ENCODE results near the gene AGPS. TPM values are rescaled to one million over a fixed set of nuclear protein-coding genes. Genes with fewer than 3 reads are reported as not detected.

Gene AGPS
- total RNA-seq, 1 donor from 2014 or later: 26.4 TPM

DNA sequence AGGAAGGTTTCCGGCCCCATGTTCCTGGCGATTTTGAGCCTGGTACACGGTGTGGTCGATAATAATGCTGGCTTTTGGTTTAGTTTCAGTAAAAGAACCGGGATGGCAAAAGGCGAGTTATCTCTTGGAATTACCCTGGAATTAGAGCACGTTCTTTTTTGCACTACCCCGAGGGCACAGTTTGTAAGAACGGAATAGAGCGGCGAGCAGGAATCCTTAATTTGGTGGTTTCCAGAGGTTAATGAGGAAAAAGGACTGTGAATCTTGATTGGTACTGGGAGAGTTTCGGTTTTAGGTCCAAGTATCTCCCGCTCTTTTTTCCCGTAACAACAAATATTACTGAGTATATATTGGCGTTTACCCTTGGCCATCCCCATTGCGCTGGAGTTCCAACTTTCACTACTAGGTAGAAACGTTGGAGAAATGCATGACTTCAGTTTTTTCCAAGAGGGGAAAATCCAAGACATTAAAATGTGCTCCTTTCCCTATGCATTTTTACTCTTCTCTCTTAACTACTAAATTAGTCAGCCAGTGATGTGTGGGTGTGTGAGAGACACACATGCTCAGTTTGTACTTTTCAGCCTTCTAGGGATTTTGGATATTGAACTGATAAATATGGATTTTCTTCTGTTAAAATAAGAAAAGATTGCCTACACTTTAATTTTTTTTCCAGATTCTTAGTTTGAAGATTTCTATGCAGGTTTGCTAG lies 160.8 kb downstream of the AGPS start:
- intact Hi-C loops (cut with micrococcal nuclease): no loop called here
- peak overlapping the region; percentile 78 for H3K4me3 ChIP-seq
- TF ChIP-seq, protein P1, sequence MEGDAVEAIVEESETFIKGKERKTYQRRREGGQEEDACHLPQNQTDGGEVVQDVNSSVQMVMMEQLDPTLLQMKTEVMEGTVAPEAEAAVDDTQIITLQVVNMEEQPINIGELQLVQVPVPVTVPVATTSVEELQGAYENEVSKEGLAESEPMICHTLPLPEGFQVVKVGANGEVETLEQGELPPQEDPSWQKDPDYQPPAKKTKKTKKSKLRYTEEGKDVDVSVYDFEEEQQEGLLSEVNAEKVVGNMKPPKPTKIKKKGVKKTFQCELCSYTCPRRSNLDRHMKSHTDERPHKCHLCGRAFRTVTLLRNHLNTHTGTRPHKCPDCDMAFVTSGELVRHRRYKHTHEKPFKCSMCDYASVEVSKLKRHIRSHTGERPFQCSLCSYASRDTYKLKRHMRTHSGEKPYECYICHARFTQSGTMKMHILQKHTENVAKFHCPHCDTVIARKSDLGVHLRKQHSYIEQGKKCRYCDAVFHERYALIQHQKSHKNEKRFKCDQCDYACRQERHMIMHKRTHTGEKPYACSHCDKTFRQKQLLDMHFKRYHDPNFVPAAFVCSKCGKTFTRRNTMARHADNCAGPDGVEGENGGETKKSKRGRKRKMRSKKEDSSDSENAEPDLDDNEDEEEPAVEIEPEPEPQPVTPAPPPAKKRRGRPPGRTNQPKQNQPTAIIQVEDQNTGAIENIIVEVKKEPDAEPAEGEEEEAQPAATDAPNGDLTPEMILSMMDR (IDR thresholded peaks at IDR 0.05; ENCODE audit: borderline replicate concordance): no peak
- H3K9me3 ChIP-seq (replicated peaks): no peaks in the 10 kb centered on the region
- H3K36me3 ChIP-seq: no peaks in the 10 kb centered on the region
- H3K4me1 ChIP-seq: peaks cover 23% of the 10 kb centered on the region
- DNase-seq: no peak
- no peaks in the 10 kb centered on the region for H3K27me3 ChIP-seq (ENCODE audit: low read depth)
- H3K27ac ChIP-seq (replicated peaks): peak overlapping the region; percentile 94

DNA sequence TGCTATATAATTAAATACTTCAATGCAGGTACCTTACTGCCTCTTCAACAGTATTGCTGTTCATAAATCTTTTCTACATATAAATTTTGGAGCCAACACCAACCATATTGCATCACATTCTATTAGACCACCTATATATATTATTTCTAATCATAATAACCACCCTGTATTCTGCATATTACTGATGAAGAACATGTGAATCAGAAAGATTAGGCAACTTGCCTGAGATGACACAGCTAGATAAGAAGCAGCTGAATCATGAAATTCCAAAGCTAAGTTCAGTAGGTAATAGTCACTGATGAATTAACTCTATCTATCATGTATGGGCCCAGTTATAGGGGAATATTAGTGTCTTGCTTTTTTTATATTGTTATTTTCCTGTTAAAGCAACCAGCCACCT lies 161.8 kb downstream of the AGPS start:
- intact Hi-C loops (cut with micrococcal nuclease): no loop called here
- Histone ChIP-seq H3K9me3 (replicated peaks) (no peaks in the 10 kb centered on the region), H3K27ac (replicated peaks) (no peak overlapping the region), H3K36me3 (no peaks in the 10 kb centered on the region), H3K27me3 (ENCODE audit: low read depth) (no peaks in the 10 kb centered on the region), H3K4me1 (peaks cover 23% of the 10 kb centered on the region), H3K4me3 (no peak overlapping the region)
- no peak for DNase-seq
- TF ChIP-seq, protein P1 (IDR thresholded peaks at IDR 0.05; ENCODE audit: borderline replicate concordance): no peak

DNA sequence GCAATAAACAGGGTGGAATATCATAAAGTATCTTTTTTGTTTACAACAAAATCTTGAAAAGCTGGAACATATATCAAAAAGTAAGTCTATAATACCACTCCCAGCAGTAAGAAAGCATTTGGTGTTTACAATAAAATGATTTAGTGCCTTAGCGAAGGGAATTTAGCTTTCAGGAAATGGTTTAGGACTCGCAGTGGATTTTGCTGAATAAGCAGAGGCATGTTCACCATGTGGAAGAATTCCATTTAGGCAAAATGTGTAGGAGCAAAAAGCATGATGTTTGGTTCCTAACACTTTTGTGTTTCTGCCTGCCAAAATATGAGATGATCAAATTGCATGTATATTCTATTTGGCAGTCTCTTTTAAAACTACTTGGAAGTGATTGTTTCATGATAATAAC lies 163.6 kb downstream of the AGPS start:
- Histone ChIP-seq H3K4me1 (peaks cover 23% of the 10 kb centered on the region), H3K36me3 (no peaks in the 10 kb centered on the region), H3K9me3 (replicated peaks) (no peaks in the 10 kb centered on the region), H3K27ac (replicated peaks) (no peak overlapping the region), H3K4me3 (no peak overlapping the region), H3K27me3 (ENCODE audit: low read depth) (no peaks in the 10 kb centered on the region)
- TF ChIP-seq, protein P1 (IDR thresholded peaks at IDR 0.05; ENCODE audit: borderline replicate concordance): no peak
- intact Hi-C loops (cut with micrococcal nuclease): no loop called here
- no peak for DNase-seq

DNA sequence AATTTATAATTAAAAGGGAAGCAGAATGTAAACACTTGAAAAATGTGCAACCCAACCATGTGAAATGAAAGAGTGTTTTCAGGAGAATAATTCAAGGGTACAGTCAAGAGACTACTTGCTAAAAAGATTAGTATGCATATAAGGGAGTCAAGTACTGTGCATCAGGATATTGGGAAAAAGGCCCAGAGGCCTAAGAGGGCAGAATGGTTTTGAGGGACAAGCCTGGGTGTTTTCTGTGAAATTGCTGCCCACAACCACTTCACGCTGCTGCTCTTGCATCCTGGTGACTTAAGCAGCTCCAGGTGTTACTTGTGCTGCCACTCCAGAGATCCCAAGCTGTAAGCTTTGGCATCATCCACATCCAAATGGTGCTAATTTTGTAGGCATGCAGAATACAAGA lies 165.2 kb downstream of the AGPS start:
- no peak for DNase-seq
- H3K36me3 ChIP-seq: no peaks in the 10 kb centered on the region
- no peaks in the 10 kb centered on the region for H3K27me3 ChIP-seq (ENCODE audit: low read depth)
- no peaks in the 10 kb centered on the region for H3K9me3 ChIP-seq (replicated peaks)
- TF ChIP-seq, protein P1 (IDR thresholded peaks at IDR 0.05; ENCODE audit: borderline replicate concordance): no peak
- H3K4me3 ChIP-seq: no peak overlapping the region
- intact Hi-C loops (cut with micrococcal nuclease): no loop called here
- peaks cover 10% of the 10 kb centered on the region for H3K4me1 ChIP-seq
- H3K27ac ChIP-seq (replicated peaks): no peak overlapping the region

DNA sequence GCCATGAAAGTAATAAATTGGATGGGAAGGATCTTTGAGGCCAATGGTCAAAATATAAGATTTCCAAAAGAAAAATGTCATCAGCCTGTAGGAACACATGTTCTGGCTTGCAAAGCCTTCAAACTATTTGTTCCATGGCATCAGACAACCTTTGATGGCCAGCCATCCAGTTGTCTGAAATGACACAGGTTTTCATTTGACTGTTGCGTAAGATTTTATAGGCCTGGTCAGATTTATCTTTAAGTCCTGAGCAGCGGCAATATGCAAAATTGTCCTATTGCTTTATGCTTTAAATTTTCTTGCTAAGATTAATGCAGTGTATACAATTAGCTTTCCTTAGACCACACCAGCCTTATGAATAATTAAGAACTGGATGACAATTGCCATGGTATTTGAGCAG lies 167.1 kb downstream of the AGPS start:
- Histone ChIP-seq H3K36me3 (no peaks in the 10 kb centered on the region), H3K4me1 (no peaks in the 10 kb centered on the region), H3K27me3 (ENCODE audit: low read depth) (no peaks in the 10 kb centered on the region), H3K4me3 (no peak overlapping the region), H3K9me3 (replicated peaks) (no peaks in the 10 kb centered on the region), H3K27ac (replicated peaks) (no peak overlapping the region)
- TF ChIP-seq, protein P1 (IDR thresholded peaks at IDR 0.05; ENCODE audit: borderline replicate concordance): no peak
- no peak for DNase-seq
- intact Hi-C loops (cut with micrococcal nuclease): no loop called here

Data from left ventricle myocardium inferior (tissue), 1 donor.